AG10803 (cell line): ENCODE results near the gene TJP3.

Source experiments
- DNase-seq: peaks from one replicate; pipeline ENCODE4 v3.0.0; 2010; ENCODE audit warnings: low read depth
- H3K4me3 ChIP-seq: 2 replicates; pipeline ENCODE4 v1.5.1; 2011; ENCODE audit warnings: mild to moderate bottlenecking, low read length, control low read depth
- TF ChIP-seq, protein P1 (sequence below): conservative IDR thresholded peaks from 2 replicates; pipeline ENCODE4 v1.5.1; 2011; ENCODE audit warnings: mild to moderate bottlenecking, low read length, control low read depth, inconsistent platforms

TJP3 gene

DNA sequence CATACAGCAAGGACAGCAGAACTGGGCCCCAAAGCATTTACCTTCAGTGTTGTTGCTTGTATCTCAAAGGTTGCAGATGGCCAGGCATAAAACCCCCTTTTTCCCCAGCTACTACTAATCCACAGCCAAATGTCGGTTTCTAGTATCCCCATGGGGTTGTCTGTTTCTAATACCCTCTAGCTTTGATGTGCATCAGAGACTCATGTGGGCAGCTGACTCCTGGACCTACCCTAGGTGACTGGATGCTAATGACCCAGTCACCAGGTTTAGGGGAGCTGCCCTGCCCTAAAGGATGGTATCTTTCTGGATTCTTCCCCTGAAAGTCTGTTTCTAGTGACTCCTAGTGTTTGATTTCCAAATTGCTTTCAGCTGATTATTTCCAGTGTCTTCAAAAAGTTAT lies 23.9 kb downstream of the TJP3 start:
- no peak overlapping the region for H3K4me3 ChIP-seq
- DNase-seq: no peak
- TF ChIP-seq, protein P1, sequence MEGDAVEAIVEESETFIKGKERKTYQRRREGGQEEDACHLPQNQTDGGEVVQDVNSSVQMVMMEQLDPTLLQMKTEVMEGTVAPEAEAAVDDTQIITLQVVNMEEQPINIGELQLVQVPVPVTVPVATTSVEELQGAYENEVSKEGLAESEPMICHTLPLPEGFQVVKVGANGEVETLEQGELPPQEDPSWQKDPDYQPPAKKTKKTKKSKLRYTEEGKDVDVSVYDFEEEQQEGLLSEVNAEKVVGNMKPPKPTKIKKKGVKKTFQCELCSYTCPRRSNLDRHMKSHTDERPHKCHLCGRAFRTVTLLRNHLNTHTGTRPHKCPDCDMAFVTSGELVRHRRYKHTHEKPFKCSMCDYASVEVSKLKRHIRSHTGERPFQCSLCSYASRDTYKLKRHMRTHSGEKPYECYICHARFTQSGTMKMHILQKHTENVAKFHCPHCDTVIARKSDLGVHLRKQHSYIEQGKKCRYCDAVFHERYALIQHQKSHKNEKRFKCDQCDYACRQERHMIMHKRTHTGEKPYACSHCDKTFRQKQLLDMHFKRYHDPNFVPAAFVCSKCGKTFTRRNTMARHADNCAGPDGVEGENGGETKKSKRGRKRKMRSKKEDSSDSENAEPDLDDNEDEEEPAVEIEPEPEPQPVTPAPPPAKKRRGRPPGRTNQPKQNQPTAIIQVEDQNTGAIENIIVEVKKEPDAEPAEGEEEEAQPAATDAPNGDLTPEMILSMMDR: no peak

DNA sequence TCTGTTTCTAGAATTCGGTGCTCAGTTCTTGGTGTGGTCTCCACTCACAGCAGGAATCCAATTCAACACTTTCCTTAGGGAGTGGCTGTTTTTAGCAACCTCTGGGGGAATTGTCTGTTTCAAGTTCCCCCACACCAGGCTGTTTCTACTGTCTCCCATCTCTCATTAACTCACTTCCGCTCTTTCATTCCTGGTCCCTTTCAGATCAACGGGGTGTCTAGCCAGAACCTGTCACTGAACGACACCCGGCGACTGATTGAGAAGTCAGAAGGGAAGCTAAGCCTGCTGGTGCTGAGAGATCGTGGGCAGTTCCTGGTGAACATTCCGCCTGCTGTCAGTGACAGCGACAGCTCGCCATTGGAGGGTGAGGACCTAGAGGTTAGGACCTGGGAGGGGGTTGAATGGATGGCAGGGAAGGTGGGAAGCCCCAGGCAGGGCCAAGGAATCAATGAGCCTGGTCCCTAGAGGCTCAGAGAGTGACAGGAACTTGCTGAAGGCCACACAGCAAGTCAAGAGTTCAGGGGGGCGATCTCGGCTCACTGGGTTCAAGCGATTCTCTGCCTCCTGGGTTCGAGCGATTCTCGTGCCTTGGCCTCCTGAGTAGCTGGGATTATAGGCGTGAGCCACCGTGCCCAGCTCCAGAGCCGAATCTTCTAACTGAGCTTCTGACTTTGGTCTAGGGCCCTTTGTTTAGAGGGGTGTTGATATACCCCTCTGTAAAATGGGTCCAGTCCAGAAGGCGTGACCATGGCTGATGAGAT lies 25.5 kb downstream of the TJP3 start:
- TF ChIP-seq, protein P1: no peak
- DNase-seq: no peak

DNA sequence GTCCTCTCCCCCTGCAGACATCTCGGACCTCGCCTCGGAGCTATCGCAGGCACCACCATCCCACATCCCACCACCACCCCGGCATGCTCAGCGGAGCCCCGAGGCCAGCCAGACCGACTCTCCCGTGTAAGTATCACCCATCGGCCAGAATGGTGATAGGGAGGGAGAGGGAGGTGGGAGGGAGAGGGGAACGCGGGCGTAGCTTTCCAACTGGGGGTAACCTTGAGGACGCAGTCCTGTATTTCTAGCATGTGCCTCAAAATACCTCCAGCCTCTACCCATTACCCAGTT lies 26.1 kb downstream of the TJP3 start:
- DNase-seq: no peak
- TF ChIP-seq, protein P1: no peak
- no peak overlapping the region for H3K4me3 ChIP-seq

More for the DNA sequence above, 25.5 kb downstream of the TJP3 start:
- H3K4me3 ChIP-seq: no peak overlapping the region

DNA sequence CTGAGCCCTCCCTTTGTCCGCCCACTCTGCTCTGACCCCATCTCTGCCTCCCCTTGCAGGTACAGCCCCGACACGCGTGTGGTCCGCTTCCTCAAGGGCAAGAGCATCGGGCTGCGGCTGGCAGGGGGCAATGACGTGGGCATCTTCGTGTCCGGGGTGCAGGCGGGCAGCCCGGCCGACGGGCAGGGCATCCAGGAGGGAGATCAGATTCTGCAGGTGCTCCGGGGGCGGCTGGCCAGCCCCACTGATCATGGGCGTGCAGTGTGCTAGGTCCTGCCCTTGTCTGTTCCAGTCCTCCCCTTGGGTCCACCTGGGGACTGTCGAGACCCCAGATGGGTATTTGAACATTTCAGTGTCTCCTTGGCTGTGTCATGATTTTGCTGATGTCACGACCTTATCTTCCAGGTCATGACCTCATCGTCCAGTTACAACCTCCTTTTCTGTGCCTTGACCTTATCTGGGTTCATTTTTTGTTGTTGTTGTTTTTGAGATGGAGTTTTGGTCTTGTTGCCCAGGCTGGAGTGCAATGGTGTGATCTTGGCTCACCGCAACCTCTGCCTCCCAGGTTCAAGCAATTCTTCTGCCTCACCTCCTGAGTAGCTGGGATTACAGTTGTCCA lies 28.0 kb downstream of the TJP3 start:
- no peak for DNase-seq
- TF ChIP-seq, protein P1: no peak
- H3K4me3 ChIP-seq: no peak overlapping the region

DNA sequence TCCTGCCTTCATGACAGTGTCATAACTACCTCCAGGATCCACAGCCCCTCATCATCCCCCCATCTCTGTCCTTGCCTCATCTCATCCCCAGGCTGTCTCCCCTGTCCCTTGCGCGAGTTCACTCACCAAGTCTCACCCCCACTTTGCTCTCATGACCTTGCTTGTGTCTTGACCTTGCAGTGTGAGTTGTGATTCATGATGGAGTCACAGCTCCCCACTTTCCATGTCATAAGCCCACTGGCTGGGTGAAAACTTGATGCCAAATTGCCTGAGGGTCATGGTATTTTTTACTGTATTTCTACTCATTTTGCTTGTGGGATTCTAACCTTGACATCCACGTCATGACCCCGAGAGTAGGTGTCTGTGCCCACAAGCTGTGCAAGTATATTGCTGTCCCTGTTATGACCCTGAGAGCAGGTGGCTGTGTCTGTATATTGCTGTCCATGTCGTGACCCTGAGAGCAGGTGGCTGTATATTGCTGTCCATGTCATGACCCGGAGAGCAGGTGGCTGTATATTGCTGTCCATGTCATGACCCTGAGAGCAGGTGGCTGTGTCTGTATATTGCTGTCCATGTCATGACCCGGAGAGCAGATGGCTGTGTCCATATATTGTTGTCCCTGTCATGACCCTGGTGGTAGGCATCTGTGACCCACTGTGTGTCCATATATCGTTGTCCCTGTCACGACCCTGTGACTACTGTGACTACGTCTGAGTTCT lies 29.5 kb downstream of the TJP3 start:
- no peak overlapping the region for H3K4me3 ChIP-seq
- TF ChIP-seq, protein P1: no peak
- DNase-seq: no peak

DNA sequence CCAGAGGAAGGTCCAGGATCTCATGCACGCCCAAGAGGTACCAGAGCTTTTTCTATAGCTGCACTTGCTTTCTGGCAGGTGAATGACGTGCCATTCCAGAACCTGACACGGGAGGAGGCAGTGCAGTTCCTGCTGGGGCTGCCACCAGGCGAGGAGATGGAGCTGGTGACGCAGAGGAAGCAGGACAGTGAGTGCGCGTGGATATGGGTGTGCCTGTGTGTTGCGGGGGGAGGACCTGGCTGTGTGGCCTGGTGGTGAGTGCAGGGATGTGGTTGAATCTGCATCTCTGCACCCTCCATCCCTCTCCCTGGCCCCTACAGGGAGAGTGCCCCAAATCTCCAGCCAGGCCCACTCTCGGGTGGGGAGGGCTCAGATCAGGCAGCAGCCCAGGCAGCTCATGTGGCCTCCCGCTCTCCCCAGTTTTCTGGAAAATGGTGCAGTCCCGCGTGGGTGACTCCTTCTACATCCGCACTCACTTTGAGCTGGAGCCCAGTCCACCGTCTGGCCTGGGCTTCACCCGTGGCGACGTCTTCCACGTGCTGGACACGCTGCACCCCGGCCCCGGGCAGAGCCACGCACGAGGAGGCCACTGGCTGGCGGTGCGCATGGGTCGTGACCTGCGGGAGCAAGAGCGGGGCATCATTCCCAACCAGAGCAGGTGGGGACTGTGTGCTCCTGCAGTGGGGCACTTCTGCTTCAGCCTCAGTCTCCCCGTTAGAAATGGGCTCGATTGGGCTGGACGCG lies 30.5 kb downstream of the TJP3 start:
- no peak overlapping the region for H3K4me3 ChIP-seq
- TF ChIP-seq, protein P1: no peak
- no peak for DNase-seq
